ENCODE data around the gene TLX1.
A peak's percentile ranks its signal among the peaks of the same experiment; 100 is the strongest.
"Not testable (repeated sequence)": the region's sequence is repeated elsewhere in the genome, so short reads cannot be mapped to it uniquely, and the experiment has no call there.

TLX1 gene

GRCh38 chr10:101146392-101147251 lies 15.5 kb downstream of the TLX1 start:
- no peak for DNase-seq
- Histone ChIP-seq H3K9me3 (ENCODE audit: control insufficient read depth, low read length) (no peaks in the 10 kb centered on the region), H3K36me3 (ENCODE audit: control insufficient read depth, insufficient read depth, low read length) (no peaks in the 10 kb centered on the region), H3K4me3 (ENCODE audit: insufficient read depth, low read depth, low read length, poor library complexity, severe bottlenecking) (no peak overlapping the region), H3K27me3 (replicated peaks; ENCODE audit: control insufficient read depth, insufficient read depth, low read length, poor library complexity, severe bottlenecking) (peaks cover 58% of the 10 kb centered on the region), H3K4me1 (ENCODE audit: control insufficient read depth, insufficient read depth, low read length, poor library complexity, severe bottlenecking) (peaks cover 13% of the 10 kb centered on the region), H3K27ac (ENCODE audit: insufficient read depth, low read length, poor library complexity, severe bottlenecking) (no peak overlapping the region)

- no peak for DNase-seq
- Histone ChIP-seq H3K4me1 (ENCODE audit: control insufficient read depth, insufficient read depth, low read length, poor library complexity, severe bottlenecking) (peaks cover 7% of the 10 kb centered on the region), H3K27ac (ENCODE audit: insufficient read depth, low read length, poor library complexity, severe bottlenecking) (no peak overlapping the region), H3K9me3 (ENCODE audit: control insufficient read depth, low read length) (no peaks in the 10 kb centered on the region), H3K36me3 (ENCODE audit: control insufficient read depth, insufficient read depth, low read length) (no peaks in the 10 kb centered on the region), H3K27me3 (replicated peaks; ENCODE audit: control insufficient read depth, insufficient read depth, low read length, poor library complexity, severe bottlenecking) (peaks cover 20% of the 10 kb centered on the region), H3K4me3 (ENCODE audit: insufficient read depth, low read depth, low read length, poor library complexity, severe bottlenecking) (no peak overlapping the region)
Observed at GRCh38 chr10:101151395-101151794, 20.3 kb downstream of the TLX1 start.

- no peaks in the 10 kb centered on the region for H3K36me3 ChIP-seq (ENCODE audit: control insufficient read depth, insufficient read depth, low read length)
- peaks cover 10% of the 10 kb centered on the region for H3K27me3 ChIP-seq (replicated peaks; ENCODE audit: control insufficient read depth, insufficient read depth, low read length, poor library complexity, severe bottlenecking)
- DNase-seq, result no peak
- no peak overlapping the region for H3K4me3 ChIP-seq (ENCODE audit: insufficient read depth, low read depth, low read length, poor library complexity, severe bottlenecking)
- no peaks in the 10 kb centered on the region for H3K9me3 ChIP-seq (ENCODE audit: control insufficient read depth, low read length)
- H3K4me1 ChIP-seq (ENCODE audit: control insufficient read depth, insufficient read depth, low read length, poor library complexity, severe bottlenecking), result no peaks in the 10 kb centered on the region
- H3K27ac ChIP-seq (ENCODE audit: insufficient read depth, low read length, poor library complexity, severe bottlenecking), result no peak overlapping the region
Observed at GRCh38 chr10:101152316-101152715, 21.2 kb downstream of the TLX1 start.

GRCh38 chr10:101154506-101154905 lies 23.4 kb downstream of the TLX1 start:
- not testable (repeated sequence) for H3K27ac ChIP-seq (ENCODE audit: insufficient read depth, low read length, poor library complexity, severe bottlenecking); H3K36me3 ChIP-seq (ENCODE audit: control insufficient read depth, insufficient read depth, low read length); H3K4me1 ChIP-seq (ENCODE audit: control insufficient read depth, insufficient read depth, low read length, poor library complexity, severe bottlenecking); DNase-seq; H3K27me3 ChIP-seq (replicated peaks; ENCODE audit: control insufficient read depth, insufficient read depth, low read length, poor library complexity, severe bottlenecking); H3K9me3 ChIP-seq (ENCODE audit: control insufficient read depth, low read length); H3K4me3 ChIP-seq (ENCODE audit: insufficient read depth, low read depth, low read length, poor library complexity, severe bottlenecking)

- Histone ChIP-seq H3K36me3 (ENCODE audit: control insufficient read depth, insufficient read depth, low read length) (no peaks in the 10 kb centered on the region), H3K4me1 (ENCODE audit: control insufficient read depth, insufficient read depth, low read length, poor library complexity, severe bottlenecking) (no peaks in the 10 kb centered on the region), H3K9me3 (ENCODE audit: control insufficient read depth, low read length) (no peaks in the 10 kb centered on the region), H3K27me3 (replicated peaks; ENCODE audit: control insufficient read depth, insufficient read depth, low read length, poor library complexity, severe bottlenecking) (peaks cover 7% of the 10 kb centered on the region), H3K4me3 (ENCODE audit: insufficient read depth, low read depth, low read length, poor library complexity, severe bottlenecking) (no peak overlapping the region), H3K27ac (ENCODE audit: insufficient read depth, low read length, poor library complexity, severe bottlenecking) (no peak overlapping the region)
- no peak for DNase-seq
Observed at GRCh38 chr10:101155896-101156295, 24.8 kb downstream of the TLX1 start.

- H3K27ac ChIP-seq (ENCODE audit: insufficient read depth, low read length, poor library complexity, severe bottlenecking), result no peak overlapping the region
- H3K27me3 ChIP-seq (replicated peaks; ENCODE audit: control insufficient read depth, insufficient read depth, low read length, poor library complexity, severe bottlenecking), result peaks cover 11% of the 10 kb centered on the region
- H3K4me3 ChIP-seq (ENCODE audit: insufficient read depth, low read depth, low read length, poor library complexity, severe bottlenecking), result no peak overlapping the region
- no peaks in the 10 kb centered on the region for H3K9me3 ChIP-seq (ENCODE audit: control insufficient read depth, low read length)
- no peak for DNase-seq
- no peaks in the 10 kb centered on the region for H3K36me3 ChIP-seq (ENCODE audit: control insufficient read depth, insufficient read depth, low read length)
- no peaks in the 10 kb centered on the region for H3K4me1 ChIP-seq (ENCODE audit: control insufficient read depth, insufficient read depth, low read length, poor library complexity, severe bottlenecking)
Observed at GRCh38 chr10:101157756-101158458, 26.8 kb downstream of the TLX1 start.

- Histone ChIP-seq H3K4me3 (ENCODE audit: insufficient read depth, low read depth, low read length, poor library complexity, severe bottlenecking) (no peak overlapping the region), H3K27me3 (replicated peaks; ENCODE audit: control insufficient read depth, insufficient read depth, low read length, poor library complexity, severe bottlenecking) (peaks cover 13% of the 10 kb centered on the region), H3K4me1 (ENCODE audit: control insufficient read depth, insufficient read depth, low read length, poor library complexity, severe bottlenecking) (no peaks in the 10 kb centered on the region), H3K36me3 (ENCODE audit: control insufficient read depth, insufficient read depth, low read length) (no peaks in the 10 kb centered on the region), H3K9me3 (ENCODE audit: control insufficient read depth, low read length) (no peaks in the 10 kb centered on the region), H3K27ac (ENCODE audit: insufficient read depth, low read length, poor library complexity, severe bottlenecking) (no peak overlapping the region)
- no peak for DNase-seq
Observed at GRCh38 chr10:101158459-101159058, 27.5 kb downstream of the TLX1 start.

- Histone ChIP-seq H3K9me3 (ENCODE audit: control insufficient read depth, low read length) (no peaks in the 10 kb centered on the region), H3K4me3 (ENCODE audit: insufficient read depth, low read depth, low read length, poor library complexity, severe bottlenecking) (no peak overlapping the region), H3K4me1 (ENCODE audit: control insufficient read depth, insufficient read depth, low read length, poor library complexity, severe bottlenecking) (no peaks in the 10 kb centered on the region), H3K27ac (ENCODE audit: insufficient read depth, low read length, poor library complexity, severe bottlenecking) (no peak overlapping the region), H3K27me3 (replicated peaks; ENCODE audit: control insufficient read depth, insufficient read depth, low read length, poor library complexity, severe bottlenecking) (peaks cover 13% of the 10 kb centered on the region), H3K36me3 (ENCODE audit: control insufficient read depth, insufficient read depth, low read length) (no peaks in the 10 kb centered on the region)
- peak; percentile 38 to 59 (median 39) for DNase-seq
Observed at GRCh38 chr10:101161494-101162299, 30.6 kb downstream of the TLX1 start.

GRCh38 chr10:101162677-101163076 lies 31.6 kb downstream of the TLX1 start:
- Histone ChIP-seq H3K36me3 (ENCODE audit: control insufficient read depth, insufficient read depth, low read length) (no peaks in the 10 kb centered on the region), H3K27ac (ENCODE audit: insufficient read depth, low read length, poor library complexity, severe bottlenecking) (no peak overlapping the region), H3K27me3 (replicated peaks; ENCODE audit: control insufficient read depth, insufficient read depth, low read length, poor library complexity, severe bottlenecking) (peaks cover 13% of the 10 kb centered on the region), H3K9me3 (ENCODE audit: control insufficient read depth, low read length) (no peaks in the 10 kb centered on the region), H3K4me3 (ENCODE audit: insufficient read depth, low read depth, low read length, poor library complexity, severe bottlenecking) (no peak overlapping the region), H3K4me1 (ENCODE audit: control insufficient read depth, insufficient read depth, low read length, poor library complexity, severe bottlenecking) (no peaks in the 10 kb centered on the region)
- no peak for DNase-seq

Data from effector memory CD4-positive, alpha-beta T cell (primary cell).